K562 (cell line): ENCODE data around the gene GGNBP2. TPM values are rescaled to one million over a fixed set of nuclear protein-coding genes. Genes with fewer than 3 reads are reported as not detected.

Experiments used
- ATAC-seq: fragments of 200-7000 bp; cut with Tn5 transposase; 3 replicates; pipeline ENCODE4 v1.9.1; 2020; ENCODE audit warnings: moderate library complexity
- BruUV-seq: library from RNA; stranded (reverse); fragments of 400-500 nt; replicated peaks from 2 replicates; lab custom pipeline; 2021; lab: Mats Ljungman, UMichigan
- CTCF ChIA-PET: fragments of 300-600 bp; formaldehyde crosslinking; extraction: SDS; loops from one replicate; lab custom pipeline; 2021; ENCODE audit warnings: low intra/inter-chr PET ratio; lab: Yijun Ruan, JAX
- POLR2A ChIA-PET: fragments of 300-600, 350-650 bp; sonication (Branson Sonifier 250); formaldehyde crosslinking; extraction: SDS; loops from one replicate; lab custom pipeline; 2021; ENCODE audit warnings: antibody characterized with exemption, inconsistent platforms; lab: Yijun Ruan, JAX
- DNase-seq, 4 experiments: peaks; one replicate each; pipeline versions ENCODE4 v3.0.0 to v3.0.0-alpha.2; 2011 to 2018; ENCODE audit warnings: low spot score in 3 of 4, mixed read lengths in 3 of 4; ENCODE audit errors: extremely low read depth in 1 of 4
- FAIRE-seq: peaks from 2 replicates; lab custom pipeline; 2011; peaks lifted over from hg19 to GRCh38; lab: Jason Lieb, UNC
- H2AFZ ChIP-seq: 2 replicates; pipeline ENCODE4 v1.6.0; 2011; ENCODE audit warnings: low read depth, low read length, control low read depth, inconsistent platforms
- H3K27ac ChIP-seq: fragments of 200-600 bp; 3 replicates; pipeline ENCODE4 v1.8.0; 2011; ENCODE audit warnings: low read depth, mild to moderate bottlenecking, control low read depth, inconsistent platforms, low read length, moderate library complexity, mixed read lengths; ENCODE audit errors: extremely low read depth
- H3K27me3 ChIP-seq, 2 experiments: fragments of 300-600 bp in 1 of 2; 2 replicates in 1 of 2; 3 replicates in 1 of 2; pipeline versions ENCODE4 v1.6.0 to v1.8.0; 2011; ENCODE audit warnings: inconsistent platforms in 2 of 2, low read length in 2 of 2, mild to moderate bottlenecking in 1 of 2, mixed read lengths in 1 of 2, moderate library complexity in 1 of 2; ENCODE audit not compliant: control insufficient read depth in 2 of 2, insufficient read depth in 2 of 2
- H3K36me3 ChIP-seq: fragments of 300-600 bp; 3 replicates; pipeline ENCODE4 v1.8.0; 2011; ENCODE audit warnings: mild to moderate bottlenecking, low read length, inconsistent platforms; ENCODE audit not compliant: control insufficient read depth, insufficient read depth
- H3K4me1 ChIP-seq, 2 experiments: fragments of 200-600 bp in 1 of 2; replicated peaks in 1 of 2; 2 replicates in 1 of 2; 3 replicates in 1 of 2; pipeline versions ENCODE4 v1.5.1 to v1.8.0; 2011; ENCODE audit warnings: inconsistent platforms in 2 of 2, low read length in 2 of 2, mild to moderate bottlenecking in 1 of 2, mixed read lengths in 1 of 2, moderate library complexity in 1 of 2; ENCODE audit not compliant: control insufficient read depth in 2 of 2, insufficient read depth in 2 of 2
- H3K4me2 ChIP-seq: 2 replicates; pipeline ENCODE4 v1.6.1; 2011; ENCODE audit warnings: low read length, control low read depth, inconsistent platforms, mixed read lengths; ENCODE audit not compliant: insufficient read depth
- H3K4me3 ChIP-seq: fragments of 200-600 bp; sonication (generic), shearing (Covaris generic); 2 replicates; pipeline ENCODE4 v1.5.1; 2016; ENCODE audit warnings: control low read depth, inconsistent platforms
- H3K79me2 ChIP-seq: fragments of 200-600 bp; 3 replicates; pipeline ENCODE4 v1.8.0; 2011; ENCODE audit warnings: low read length, inconsistent platforms; ENCODE audit not compliant: control insufficient read depth, insufficient read depth
- H3K9ac ChIP-seq, 2 experiments: 2 replicates each; pipeline versions ENCODE4 v1.6.0 to v1.6.1; 2011; ENCODE audit warnings: low read depth in 2 of 2, low read length in 2 of 2, control low read depth in 1 of 2, inconsistent platforms in 1 of 2, mild to moderate bottlenecking in 1 of 2, mixed read lengths in 1 of 2; ENCODE audit not compliant: insufficient read depth in 1 of 2
- H3K9me1 ChIP-seq: one replicate; pipeline ENCODE4 v1.6.0; 2011; ENCODE audit warnings: inconsistent platforms, mild to moderate bottlenecking, low read length, moderate library complexity; ENCODE audit not compliant: control insufficient read depth, insufficient read depth
- H3K9me3 ChIP-seq: replicated peaks from 2 replicates; pipeline ENCODE4 v1.5.1; 2011; ENCODE audit warnings: low read depth, low read length, inconsistent platforms; ENCODE audit not compliant: control insufficient read depth, insufficient read depth
- H4K20me1 ChIP-seq: replicated peaks from 2 replicates; pipeline ENCODE4 v1.6.1; 2011; ENCODE audit warnings: low read length, inconsistent platforms, mixed read lengths; ENCODE audit not compliant: control insufficient read depth, insufficient read depth
- COPS2 ChIP-seq: fragments of 450-650 bp; conservative IDR thresholded peaks from 2 replicates; pipeline ENCODE4 v1.6.1; 2016; ENCODE audit warnings: mild to moderate bottlenecking, moderate library complexity
- ELK1 ChIP-seq: sonication (generic); formaldehyde crosslinking; IDR thresholded peaks from 2 replicates; pipeline ENCODE4 v1.8.1; 2022; ENCODE audit warnings: missing genetic modification reagents
- HIVEP1 ChIP-seq: fragments of 250-450 bp; sonication (Bioruptor Pico); IDR thresholded peaks from 2 replicates; pipeline ENCODE4 v1.4.0; 2020; ENCODE audit warnings: mild to moderate bottlenecking
- NR1H2 ChIP-seq: sonication (generic); formaldehyde crosslinking; IDR thresholded peaks from 2 replicates; pipeline ENCODE4 v1.4.0; 2020; ENCODE audit warnings: mild to moderate bottlenecking, missing genetic modification reagents
- ZNF146 ChIP-seq: IDR thresholded peaks from one replicate; pipeline ENCODE4 v1.6.1; 2018; ENCODE audit warnings: missing compliant biosample characterization; ENCODE audit not compliant: unreplicated experiment
- WGBS: fragments of 100-300 bp; shearing (Covaris generic); methylation state at CpG from one replicate; pipeline ENCODE4 v1.1.6; 2016; ENCODE audit warnings: low coverage, mixed read lengths; ENCODE audit not compliant: insufficient coverage; ENCODE audit errors: missing lambda C conversion rate; 5-methylcytosine and 5-hydroxymethylcytosine counted together
- in situ Hi-C: fragments of 300-500 bp; cut with MboI; formaldehyde crosslinking; loops from 4 replicates; pipeline ENCODE4 v1.15.0; 2018; ENCODE audit warnings: inconsistent platforms, mixed read lengths
- intact Hi-C: fragments of 100-400 bp; cut with micrococcal nuclease; formaldehyde crosslinking; loops from 2 replicates; pipeline ENCODE4 v1.14.2; 2022
- polyA plus RNA-seq, 8 experiments: library from polyadenylated mRNA; depleted of rRNA in 4 of 8; stranded (reverse) in 5 of 8; unstranded in 3 of 8; fragments of >200 nt; fragmentation: Nextera tagmentation in 2 of 8; fragmentation: Illumina TruSeq in 1 of 8; extraction: Ambion mirVana in 2 of 8; extraction: Trizol in 1 of 8; gene quantifications; 2 replicates each; pipeline versions ENCODE4 v1.2.1 to v1.2.3, GENCODE V29; 2011 to 2014; ENCODE audit warnings: inconsistent platforms in 1 of 8, missing spikeins in 1 of 8
- total RNA-seq, 7 experiments: library from RNA; depleted of rRNA in 6 of 7; stranded (reverse); fragments of >200 nt in 6 of 7; fragmentation: Illumina TruSeq in 2 of 7; extraction: Trizol in 2 of 7; gene quantifications; 2 replicates each; pipeline versions ENCODE4 v1.2.1 to v1.2.3, GENCODE V29; 2011 to 2021; ENCODE audit warnings: low replicate concordance in 1 of 7

The GGNBP2 gene
- total and polyA plus RNA-seq, 9 of the 15 experiments (the other 6 are each of a cell fraction or from before 2014, with no cell fraction given), result 35.7 to 96.6 (median 64.1) TPM

- Histone ChIP-seq H2AFZ (no peak overlapping the region), H3K79me2 (peaks cover 64% of the 10 kb centered on the region), H3K9me1 (no peaks in the 10 kb centered on the region), H3K27me3 (no peaks in the 10 kb centered on the region), H3K9ac (no peak overlapping the region), H4K20me1 (peaks cover 4% of the 10 kb centered on the region; the same call in 1 of the 2 replicates), H3K4me2 (no peak overlapping the region; the same call in 1 of the 2 replicates), H3K36me3 (peaks cover 41% of the 10 kb centered on the region), H3K27ac (no peak overlapping the region), H3K9me3 (no peaks in the 10 kb centered on the region), H3K4me1 (peaks cover 10 to 25% of the 10 kb centered on the region in 2 experiments; a peak in 4 of 5 replicates), H3K4me3 (no peak overlapping the region)
- CTCF ChIA-PET, result no interaction called here
- DNase-seq (no peak), ATAC-seq (no peak)
- no TSS peak for BruUV-seq
- 97% methylated on average over 13 of the region's 15 CpGs for WGBS
- in situ Hi-C loops, result no loop called here
- no peak for TF ChIP-seq ELK1 (CRISPR knock-in tag)
- TF ChIP-seq ZNF146, result no peak
- TF ChIP-seq COPS2, result no peak
- TF ChIP-seq HIVEP1 (CRISPR knock-in tag), result no peak
- TF ChIP-seq NR1H2 (CRISPR knock-in tag), result no peak
- TF ChIP-seq, all 486 proteins: peak for 0
- POLR2A ChIA-PET, result interaction anchor here (0.6 to 1.7 kb wide), 3 partner anchors 11 to 579 kb away, joined by 3 to 7 read pairs (median 3); no protein-coding TSS in a partner anchor
- no peak for FAIRE-seq
- intact Hi-C loops, result loop anchor here (10.0 kb wide), 1 partner anchor 182 kb away; no protein-coding TSS in a partner anchor
Observed at GRCh38 chr17:36542755-36543154, 2.0 kb upstream of the GGNBP2 start.
